Adipocyte (in vitro differentiated cells): Measurements from ENCODE around the gene LENG9.
A peak's percentile ranks its signal among the peaks of the same experiment; 100 is the strongest.
"Not testable (repeated sequence)": the region's sequence is repeated elsewhere in the genome, so short reads cannot be mapped to it uniquely, and the experiment has no call there.

Experiments used
- DNase-seq: peaks from one replicate; pipeline ENCODE4 v3.0.0-alpha.2; 2015; ENCODE audit warnings: low read depth
- H3K27me3 ChIP-seq: replicated peaks from 2 replicates; pipeline ENCODE4 v1.7.0; 2013; ENCODE audit warnings: mild to moderate bottlenecking, low read length, moderate library complexity; ENCODE audit not compliant: control insufficient read depth, insufficient read depth
- H3K36me3 ChIP-seq: 2 replicates; pipeline ENCODE4 v1.7.0; 2013; ENCODE audit warnings: low read length, mild to moderate bottlenecking, moderate library complexity; ENCODE audit not compliant: control insufficient read depth, insufficient read depth, severe bottlenecking
- H3K4me1 ChIP-seq: 2 replicates; pipeline ENCODE4 v1.7.0; 2013; ENCODE audit warnings: mild to moderate bottlenecking, low read length, moderate library complexity; ENCODE audit not compliant: control insufficient read depth, insufficient read depth
- H3K4me3 ChIP-seq: 2 replicates; pipeline ENCODE4 v1.7.0; 2013; ENCODE audit warnings: mild to moderate bottlenecking, low read length, moderate library complexity
- H3K9ac ChIP-seq: 2 replicates; pipeline ENCODE4 v1.7.0; 2013; ENCODE audit warnings: mild to moderate bottlenecking, low read length, moderate library complexity
- H3K9me3 ChIP-seq: 2 replicates; pipeline ENCODE4 v1.7.0; 2013; ENCODE audit warnings: mild to moderate bottlenecking, low read length, moderate library complexity; ENCODE audit not compliant: control insufficient read depth

LENG9 gene

DNA sequence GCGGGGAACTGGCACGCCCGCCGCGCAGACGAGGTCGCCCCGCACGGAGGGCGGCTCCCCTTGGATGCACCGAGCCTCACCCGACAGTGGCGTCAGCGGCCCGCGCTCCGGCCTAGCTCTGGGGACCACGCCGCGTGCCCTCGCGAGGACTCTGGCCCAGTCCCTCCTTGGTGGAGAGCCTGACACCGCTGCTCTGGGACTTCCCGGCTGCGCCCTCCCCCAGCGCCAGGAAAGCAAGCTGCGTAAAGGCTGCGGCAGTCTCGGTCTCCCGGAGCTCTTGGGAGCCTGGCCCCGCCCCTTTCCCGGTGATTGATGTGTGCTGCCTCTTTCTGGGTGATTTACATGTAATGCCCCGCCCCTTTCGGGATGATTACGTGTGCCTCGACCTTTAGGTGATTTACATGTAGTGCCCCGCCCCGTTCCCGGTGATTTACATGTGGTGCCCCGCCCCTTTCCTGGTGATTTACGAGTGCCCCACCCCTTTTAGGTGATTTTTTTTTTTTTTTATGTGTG lies at the start of gene LENG9:
Gene LENG9, minus strand, starts transcription at position 248 of the 513 bp plus-strand sequence. CDS start 252 bp downstream, outside the sequence.
- Histone ChIP-seq H3K27me3 (no peaks in the 10 kb centered on the region), H3K9ac (peak within 1 kb of the TSS; percentile 91), H3K4me1 (peaks cover 23% of the 10 kb centered on the region), H3K36me3 (peaks cover 30% of the 10 kb centered on the region), H3K4me3 (peak within 1 kb of the TSS; percentile 81), H3K9me3 (no peaks in the 10 kb centered on the region)
- peak; percentile 100 for DNase-seq

DNA sequence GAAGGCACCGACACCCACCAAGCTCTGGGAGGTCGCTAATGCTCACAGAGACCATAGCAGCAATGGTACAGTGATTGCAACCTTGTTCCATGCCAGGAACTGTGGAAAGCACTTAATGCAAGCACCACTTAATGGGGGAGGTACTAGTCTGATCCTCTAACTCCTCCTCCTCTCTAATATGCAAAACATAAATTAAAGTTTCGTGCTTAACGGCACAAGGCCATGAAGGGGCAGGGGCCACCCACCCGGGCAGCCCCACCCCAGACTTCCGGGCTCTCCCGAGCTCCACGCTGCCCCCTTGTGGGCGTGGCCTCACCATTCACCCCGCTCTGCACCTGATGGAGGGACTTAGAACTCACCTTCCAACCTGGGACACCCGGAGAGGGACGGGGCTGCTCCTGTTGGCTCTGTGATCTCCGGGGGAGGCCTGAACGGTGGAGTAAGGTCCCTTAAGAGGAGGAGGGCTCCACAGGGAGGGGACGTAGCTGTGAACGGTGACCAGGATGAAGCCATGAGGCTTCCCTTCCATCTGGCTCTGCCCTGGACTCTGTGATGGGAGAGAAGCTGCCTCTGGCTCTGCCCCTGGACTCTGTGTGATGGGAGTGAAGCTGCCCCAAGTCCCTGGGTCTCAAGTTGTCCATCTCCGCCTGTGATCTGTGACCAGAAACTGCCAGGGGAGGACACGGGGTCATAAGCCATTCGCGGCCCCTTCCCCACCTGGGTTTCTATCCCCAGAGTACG lies 45.8 kb upstream of the LENG9 start:
- not testable (repeated sequence) for H3K4me3 ChIP-seq, H3K4me1 ChIP-seq, H3K27me3 ChIP-seq, H3K9me3 ChIP-seq, DNase-seq, H3K9ac ChIP-seq, H3K36me3 ChIP-seq

DNA sequence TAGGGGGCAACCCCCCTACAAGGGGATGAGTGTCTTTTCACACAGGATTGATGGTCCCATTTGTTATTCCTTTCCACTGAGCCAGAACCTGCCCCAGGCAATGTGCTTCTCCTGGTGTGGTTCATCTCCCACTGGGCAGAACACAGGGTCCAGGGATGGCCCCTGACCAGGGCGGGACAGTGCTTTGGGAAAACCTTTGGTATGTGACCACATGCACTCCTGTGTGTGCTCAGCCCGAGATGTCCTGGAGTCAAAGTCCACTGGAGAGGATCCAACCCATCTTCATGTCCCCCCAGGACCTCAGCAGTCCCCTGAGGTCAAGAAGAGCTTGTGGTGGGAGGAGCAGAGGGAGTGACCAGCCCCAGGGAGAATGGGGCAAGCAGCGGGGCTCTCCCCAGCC lies 44.9 kb upstream of the LENG9 start:
- H3K9me3 ChIP-seq, DNase-seq, H3K36me3 ChIP-seq, H3K27me3 ChIP-seq, H3K4me1 ChIP-seq, H3K9ac ChIP-seq, H3K4me3 ChIP-seq: not testable (repeated sequence)

DNA sequence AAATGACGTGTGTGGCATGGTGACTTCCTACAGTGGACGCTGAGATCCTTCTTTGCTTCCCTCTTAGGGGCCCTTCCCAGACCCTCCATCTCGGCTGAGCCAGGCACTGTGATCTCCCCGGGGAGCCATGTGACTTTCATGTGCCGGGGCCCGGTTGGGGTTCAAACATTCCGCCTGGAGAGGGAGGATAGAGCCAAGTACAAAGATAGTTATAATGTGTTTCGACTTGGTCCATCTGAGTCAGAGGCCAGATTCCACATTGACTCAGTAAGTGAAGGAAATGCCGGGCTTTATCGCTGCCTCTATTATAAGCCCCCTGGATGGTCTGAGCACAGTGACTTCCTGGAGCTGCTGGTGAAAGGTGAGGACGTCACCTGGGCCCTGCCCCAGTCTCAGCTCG lies 44.2 kb upstream of the LENG9 start:
- no peaks in the 10 kb centered on the region for H3K36me3 ChIP-seq
- H3K4me1 ChIP-seq, result no peaks in the 10 kb centered on the region
- no peaks in the 10 kb centered on the region for H3K9me3 ChIP-seq
- H3K4me3 ChIP-seq, result no peak overlapping the region
- no peak overlapping the region for H3K9ac ChIP-seq
- DNase-seq, result no peak
- no peaks in the 10 kb centered on the region for H3K27me3 ChIP-seq

DNA sequence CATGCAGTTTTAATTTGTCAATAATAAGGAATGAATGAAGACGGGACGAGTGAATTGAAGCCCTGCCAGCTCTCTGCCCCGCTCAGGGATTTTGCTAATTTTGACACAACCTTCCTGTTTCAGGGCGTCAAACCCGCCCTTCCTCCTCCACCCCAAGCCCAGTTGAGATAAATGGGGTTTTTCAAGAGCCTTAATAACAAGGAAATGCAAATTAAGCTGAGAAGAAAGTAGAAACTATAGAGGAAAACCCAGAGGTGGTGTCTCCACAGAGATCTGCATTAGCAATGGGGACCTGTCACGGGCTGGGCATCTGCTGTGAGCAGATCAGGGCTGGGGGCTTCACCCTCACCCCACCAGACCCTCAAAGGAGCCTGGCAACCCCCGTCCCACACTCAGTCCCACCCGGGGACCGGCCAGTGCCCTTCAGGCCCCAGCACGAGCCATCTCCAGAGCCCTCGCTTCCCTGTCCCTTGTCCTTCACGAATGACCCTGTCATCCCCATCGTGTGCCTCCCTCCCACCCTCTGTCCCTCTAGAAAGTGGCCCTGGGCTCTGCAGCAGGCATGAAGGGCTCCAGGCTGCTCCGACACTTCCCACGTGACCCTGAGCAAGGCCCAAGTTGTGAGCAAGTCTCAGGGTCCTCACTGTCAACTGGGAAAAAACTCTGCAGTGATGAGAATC lies 43.6 kb upstream of the LENG9 start:
- H3K9me3 ChIP-seq, H3K4me3 ChIP-seq, H3K4me1 ChIP-seq, H3K27me3 ChIP-seq, H3K9ac ChIP-seq, H3K36me3 ChIP-seq, DNase-seq: not testable (repeated sequence)

DNA sequence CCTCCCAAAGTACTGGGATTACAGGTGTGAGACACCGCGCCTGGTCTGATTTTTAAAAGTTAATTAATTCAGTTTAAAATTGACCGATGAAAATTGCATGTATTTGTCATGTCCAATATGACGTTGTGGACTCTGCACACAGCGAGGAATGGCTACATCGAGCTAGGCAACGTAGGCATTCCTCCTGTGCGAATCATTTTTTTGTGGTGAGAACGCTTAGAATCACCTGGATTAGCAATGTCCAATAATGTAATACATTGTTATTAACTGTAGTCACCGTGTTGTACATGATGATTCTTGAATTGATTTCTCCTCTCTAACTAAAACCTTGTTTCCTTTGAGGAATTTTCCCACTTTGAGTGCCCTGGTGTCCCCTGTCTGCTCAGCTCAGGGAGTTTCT lies 42.5 kb upstream of the LENG9 start:
- no peak overlapping the region for H3K9ac ChIP-seq
- DNase-seq, result no peak
- no peaks in the 10 kb centered on the region for H3K36me3 ChIP-seq
- H3K4me1 ChIP-seq, result no peaks in the 10 kb centered on the region
- H3K27me3 ChIP-seq, result no peaks in the 10 kb centered on the region
- no peaks in the 10 kb centered on the region for H3K9me3 ChIP-seq
- no peak overlapping the region for H3K4me3 ChIP-seq

DNA sequence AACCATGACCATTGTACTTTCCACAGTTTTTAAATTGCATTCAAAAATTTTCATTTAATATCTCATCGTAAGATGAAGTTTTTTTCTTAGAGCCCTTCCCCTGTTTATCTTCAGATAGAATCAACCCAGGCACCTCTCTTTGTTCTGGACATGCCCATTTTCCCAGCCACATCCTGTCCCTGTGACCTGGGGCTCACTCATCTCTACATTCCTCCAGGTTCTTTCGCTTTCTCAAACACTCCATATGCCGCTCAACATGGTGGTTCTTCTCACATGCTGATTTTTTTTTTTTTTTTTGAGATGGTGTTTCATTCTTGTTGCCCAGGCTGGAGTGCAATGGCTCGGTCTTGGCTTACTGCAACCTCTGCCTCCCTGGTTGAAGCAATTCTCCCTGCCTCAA lies 42.0 kb upstream of the LENG9 start:
- not testable (repeated sequence) for H3K9ac ChIP-seq, DNase-seq, H3K4me1 ChIP-seq, H3K9me3 ChIP-seq, H3K36me3 ChIP-seq, H3K27me3 ChIP-seq, H3K4me3 ChIP-seq

DNA sequence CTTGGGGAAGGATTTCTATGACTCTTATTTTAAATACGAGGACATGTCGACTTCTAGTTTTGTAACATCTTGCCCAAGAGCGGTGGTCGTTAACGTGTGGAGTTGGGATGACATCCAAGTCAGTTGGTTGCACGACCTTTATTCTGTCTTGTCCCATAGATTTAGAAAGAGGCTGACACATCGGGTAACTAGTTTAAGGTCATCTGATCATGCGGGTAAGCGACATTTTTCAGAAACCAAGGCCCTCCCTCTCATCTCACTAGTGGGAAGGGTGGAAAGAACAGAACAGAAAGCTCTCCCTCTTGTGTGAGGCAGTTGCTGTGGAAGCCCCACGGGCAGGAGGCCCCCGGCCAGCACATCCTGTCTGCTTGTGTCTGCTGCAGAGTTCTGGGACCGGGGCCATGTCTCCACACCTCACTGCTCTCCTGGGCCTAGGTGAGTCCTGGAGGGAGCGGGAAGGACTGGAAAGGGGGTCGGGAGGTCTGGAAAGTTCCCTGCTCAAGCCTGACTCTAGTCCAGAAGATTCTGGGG lies 39.0 kb upstream of the LENG9 start, which contains the start of gene LAIR2:
Gene LAIR2, plus strand, starts transcription at position 314 of the 531 bp plus-strand sequence. Its CDS starts 88 bp downstream, at position 402.
- H3K27me3 ChIP-seq, result no peaks in the 10 kb centered on the region
- no peaks in the 10 kb centered on the region for H3K4me1 ChIP-seq
- H3K9me3 ChIP-seq, result no peaks in the 10 kb centered on the region
- H3K36me3 ChIP-seq, result no peaks in the 10 kb centered on the region
- no peak for DNase-seq
- H3K9ac ChIP-seq, result no peak within 1 kb of the TSS
- H3K4me3 ChIP-seq, result no peak within 1 kb of the TSS

DNA sequence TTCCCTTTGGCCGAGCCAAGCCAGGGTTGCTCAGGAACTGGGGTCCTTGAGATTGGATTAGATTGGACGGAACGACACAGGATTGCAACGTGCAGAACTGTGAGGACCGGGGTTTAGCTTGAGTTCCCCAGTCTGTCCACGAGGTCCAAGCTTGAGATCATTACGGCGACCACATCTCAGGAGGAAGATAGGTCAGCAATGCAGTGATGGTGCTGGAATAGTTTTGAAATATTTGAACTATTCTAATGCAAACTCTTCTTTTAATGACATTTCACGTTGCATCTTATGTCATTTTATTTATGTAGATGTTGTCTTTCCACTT lies 34.8 kb upstream of the LENG9 start:
- H3K9me3 ChIP-seq, H3K9ac ChIP-seq, H3K4me1 ChIP-seq, H3K36me3 ChIP-seq, H3K27me3 ChIP-seq, H3K4me3 ChIP-seq, DNase-seq: not testable (repeated sequence)

DNA sequence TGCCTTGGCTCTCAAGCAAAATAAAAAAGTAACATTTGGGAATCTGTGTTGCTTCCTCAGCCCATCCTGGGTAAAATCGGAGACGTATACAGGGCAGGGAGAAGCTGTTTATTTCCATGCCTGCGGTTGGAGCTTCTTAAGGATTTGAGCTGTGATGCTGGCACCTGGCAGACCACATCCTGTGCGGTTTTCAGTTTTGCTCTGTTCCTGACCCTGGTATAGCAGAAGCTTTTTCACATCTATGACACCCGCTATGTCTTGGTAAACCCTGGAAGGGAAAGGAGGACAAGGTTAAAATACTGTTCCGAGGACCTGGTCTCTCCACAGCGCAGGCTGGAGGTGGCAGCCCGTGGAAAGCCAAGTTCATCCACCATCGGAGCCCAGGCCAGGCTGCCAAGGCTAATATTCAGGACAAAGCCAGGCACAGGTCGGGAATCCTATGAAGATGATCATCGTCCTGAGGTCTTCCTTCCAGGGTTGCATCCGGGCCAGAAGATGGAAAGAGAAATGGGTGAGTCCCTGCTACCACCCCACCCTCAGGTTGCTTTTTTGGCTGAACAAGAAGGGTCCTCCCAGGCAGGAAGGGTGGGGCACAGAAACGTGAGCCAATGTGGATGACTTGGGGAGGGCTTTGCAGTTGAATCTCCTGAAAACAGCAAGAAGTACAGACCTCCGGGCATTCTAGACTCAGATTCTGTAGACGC lies 34.3 kb upstream of the LENG9 start:
- not testable (repeated sequence) for H3K27me3 ChIP-seq, H3K4me3 ChIP-seq, H3K36me3 ChIP-seq, H3K9ac ChIP-seq, H3K9me3 ChIP-seq, H3K4me1 ChIP-seq, DNase-seq

DNA sequence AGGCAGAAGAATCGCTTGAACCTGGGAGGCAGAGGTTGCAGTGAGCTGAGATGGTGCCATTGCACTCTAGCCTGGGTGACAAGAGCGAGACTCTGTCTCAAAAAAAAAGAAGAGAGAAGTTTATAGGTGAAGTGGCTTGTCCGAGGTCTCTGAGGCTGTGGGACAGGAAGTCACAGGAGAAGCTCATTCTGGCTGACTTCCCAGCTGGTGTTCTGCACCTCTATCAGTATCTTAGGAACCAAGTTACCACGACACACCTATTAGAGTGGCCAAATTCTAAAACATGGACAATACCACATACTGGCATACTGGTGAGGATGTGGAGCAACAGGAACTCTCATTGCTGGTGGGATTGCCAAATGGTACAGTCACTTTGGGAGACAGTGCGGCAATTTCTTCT lies 31.7 kb upstream of the LENG9 start:
- not testable (repeated sequence) for DNase-seq, H3K4me3 ChIP-seq, H3K9ac ChIP-seq, H3K27me3 ChIP-seq, H3K36me3 ChIP-seq, H3K4me1 ChIP-seq, H3K9me3 ChIP-seq
